Activated CD8-positive, alpha-beta memory T cell treated with anti-CD3 and anti-CD28 coated beads, Interleukin-2, amount 50 U/mL, for 24 hours (primary cell): ENCODE data around the gene DUSP5.

Experiments
- DNase-seq: peaks from one replicate; pipeline ENCODE4 v3.0.0-alpha.2; 2020; ENCODE audit errors: extremely low read depth

Gene DUSP5

GRCh38 chr10:110481919-110482318, 15.8 kb upstream of the DUSP5 start:
- DNase-seq: no peak

GRCh38 chr10:110483633-110484032, 14.1 kb upstream of the DUSP5 start:
- DNase-seq: no peak

GRCh38 chr10:110485541-110485940, 12.2 kb upstream of the DUSP5 start:
- DNase-seq: no peak

GRCh38 chr10:110486680-110487410, 10.9 kb upstream of the DUSP5 start:
- DNase-seq: no peak

- no peak for DNase-seq
These were observed 10.0 kb upstream of the DUSP5 start for GRCh38 chr10:110487411-110488331.

GRCh38 chr10:110488332-110488681, 9.4 kb upstream of the DUSP5 start:
- no peak for DNase-seq

GRCh38 chr10:110488940-110489339, 8.8 kb upstream of the DUSP5 start:
- DNase-seq: no peak

GRCh38 chr10:110490640-110491039, 7.1 kb upstream of the DUSP5 start:
- no peak for DNase-seq

- DNase-seq: no peak
These were observed 6.4 kb upstream of the DUSP5 start for GRCh38 chr10:110491346-110491745.

GRCh38 chr10:110492069-110492822, 5.5 kb upstream of the DUSP5 start:
- no peak for DNase-seq

GRCh38 chr10:110493832-110494426, 3.8 kb upstream of the DUSP5 start:
- DNase-seq: no peak

GRCh38 chr10:110494532-110494931, 3.2 kb upstream of the DUSP5 start:
- no peak for DNase-seq

GRCh38 chr10:110495731-110496552, 1.8 kb upstream of the DUSP5 start:
- no peak for DNase-seq

GRCh38 chr10:110496553-110497437, 912 bp upstream of the DUSP5 start:
- DNase-seq: no peak

- no peak for DNase-seq
These were observed 627 bp downstream of the DUSP5 start for GRCh38 chr10:110498087-110498981.

GRCh38 chr10:110498982-110499795, 1.5 kb downstream of the DUSP5 start:
- DNase-seq: no peak

- no peak for DNase-seq
These were observed 2.2 kb downstream of the DUSP5 start for GRCh38 chr10:110499796-110500514.
